Transverse colon (tissue), 4 donors: ENCODE measurements around the gene ATG5.

Experiments
- CTCF ChIP-seq, 5 experiments: fragments of 200-600 bp in 3 of 5; fragments of 450-650 bp in 2 of 5; sonication (generic) in 3 of 5; IDR thresholded peaks; 1 replicate in 2 of 5; 2 replicates in 3 of 5; pipeline ENCODE4 v1.5.1; 2016 to 2017; ENCODE audit warnings: antibody characterized with exemption in 5 of 5, inconsistent platforms in 3 of 5, mild to moderate bottlenecking in 2 of 5, moderate library complexity in 1 of 5
- EP300 ChIP-seq: sonication (generic); formaldehyde crosslinking; IDR thresholded peaks from one replicate; pipeline ENCODE4 v1.6.1; 2017; ENCODE audit warnings: antibody characterized with exemption, low read depth
- POLR2A ChIP-seq: fragments of 450-650 bp; IDR thresholded peaks from one replicate; pipeline ENCODE4 v1.6.1; 2016; ENCODE audit warnings: antibody characterized with exemption, mild to moderate bottlenecking, moderate library complexity
- POLR2AphosphoS5 ChIP-seq, 3 donors: sonication (generic); formaldehyde crosslinking; IDR thresholded peaks; one replicate each; pipeline ENCODE4 v1.6.1; 2016; ENCODE audit warnings: antibody characterized with exemption in 3 of 3

GRCh38 chr6:106290032-106290431 lies 35.5 kb downstream of the ATG5 start:
- TF ChIP-seq POLR2A (no peak), EP300 (no peak), CTCF (IDR thresholded peaks at IDR 0.05) (no peak), POLR2AphosphoS5 (IDR thresholded peaks at IDR 0.05) (no peak)
